ENCODE measurements around the gene CCM2L. TPM values are rescaled to one million over a fixed set of nuclear protein-coding genes. Genes with fewer than 3 reads are reported as not detected.

CCM2L gene
- total and polyA plus RNA-seq, 2 donors (not counting 3 experiments of a cell fraction or from before 2014, with no cell fraction given): 10.8 to 13.4 TPM

GRCh38 chr20:31969991-31970390 lies 40.2 kb upstream of the CCM2L start:
- no peak overlapping the region for H2AFZ ChIP-seq (ENCODE audit: low read depth, low read length)
- no peaks in the 10 kb centered on the region for H4K20me1 ChIP-seq (replicated peaks; ENCODE audit: control insufficient read depth, extremely low read depth, insufficient read depth, low read length)
- no peak for DNase-seq (ENCODE audit: low read depth, low spot score)
- no TSS peak for BruUV-seq (replicated peaks)
- H3K9ac ChIP-seq (replicated peaks; ENCODE audit: extremely low read depth, insufficient read depth, low read length): no peak overlapping the region
- CTCF ChIA-PET: interaction anchor here (1.1 to 1.3 kb wide), 5 partner anchors 13 to 117 kb away, joined by 3 to 7 read pairs (median 3); partner anchors contain the start of gene PDRG1
- FAIRE-seq: no peak
- H3K27ac ChIP-seq (ENCODE audit: insufficient read depth, low read depth, low read length): no peak overlapping the region
- dilution Hi-C loops (cut with MboI; ENCODE audit: extremely low pct_ligation_motif_present, low sequenced_read_pairs) (no loop called here), intact Hi-C loops (cut with micrococcal nuclease) (no loop called here)
- POLR2A ChIA-PET: no interaction called here
- no peaks in the 10 kb centered on the region for H3K9me3 ChIP-seq (replicated peaks; ENCODE audit: control insufficient read depth, insufficient read depth, low read length)
- peaks cover 20 to 22% of the 10 kb centered on the region in 2 experiments for H3K27me3 ChIP-seq (ENCODE audit: control insufficient read depth in 2 of 2, insufficient read depth in 2 of 2, low read length in 2 of 2)
- H3K4me3 ChIP-seq (replicated peaks in 1 of 3; ENCODE audit: insufficient read depth in 1 of 3, low read depth in 1 of 3, low read length in 3 of 3): no peak overlapping the region
- H3K4me1 ChIP-seq (ENCODE audit: control insufficient read depth, extremely low read depth, insufficient read depth, low read length): no peaks in the 10 kb centered on the region
- no peaks in the 10 kb centered on the region for H3K9me1 ChIP-seq (replicated peaks; ENCODE audit: control insufficient read depth, extremely low read depth, insufficient read depth, low read length)
- no peaks in the 10 kb centered on the region for H3K36me3 ChIP-seq (ENCODE audit: control insufficient read depth in 2 of 2, extremely low read depth in 1 of 2, insufficient read depth in 2 of 2, low read length in 2 of 2)
- no peak overlapping the region for H3K4me2 ChIP-seq (ENCODE audit: insufficient read depth, low read length)
- TF ChIP-seq MAX (IDR thresholded peaks at IDR 0.05; ENCODE audit: insufficient read depth, insufficient read length) (no peak), POLR2A (IDR thresholded peaks at IDR 0.05; ENCODE audit: low read depth, low read length) (no peak), GATA2 (IDR thresholded peaks at IDR 0.05; ENCODE audit: insufficient read depth, insufficient read length, low read depth, low read length) (no peak), CTCF (IDR thresholded peaks at IDR 0.05; ENCODE audit: extremely low read depth in 1 of 2, insufficient read depth in 1 of 2, low read depth in 1 of 2, low read length in 2 of 2) (no peak), JUN (IDR thresholded peaks at IDR 0.05; ENCODE audit: borderline replicate concordance, insufficient read depth, insufficient read length, low read depth) (no peak), MYC (IDR thresholded peaks at IDR 0.05; ENCODE audit: low read depth, low read length) (no peak), EZH2 (IDR thresholded peaks at IDR 0.05; ENCODE audit: borderline replicate concordance, low read depth, low read length, severe bottlenecking) (no peak), FOS (IDR thresholded peaks at IDR 0.05; ENCODE audit: borderline replicate concordance, insufficient read depth, low read length) (no peak), POLR2AphosphoS5 (IDR thresholded peaks at IDR 0.05; ENCODE audit: insufficient read depth, low read depth, low read length) (no peak)
- H3K79me2 ChIP-seq (ENCODE audit: control insufficient read depth, insufficient read depth, low read length): no peaks in the 10 kb centered on the region

Measured in endothelial cell of umbilical vein (primary cell).